Neural progenitor cell (in vitro differentiated cells): Measurements from ENCODE around the gene CSRNP3. TPM values are rescaled to one million over a fixed set of nuclear protein-coding genes. Genes with fewer than 3 reads are reported as not detected.
A peak's percentile ranks its signal among the peaks of the same experiment; 100 is the strongest.

Experiments used
- DNase-seq: peaks from one replicate; pipeline ENCODE4 v3.0.0-alpha.2; 2016; ENCODE audit warnings: low spot score
- H2AFZ ChIP-seq: fragments of 200-600 bp; sonication (generic); replicated peaks from 2 replicates; pipeline ENCODE4 v1.6.1; 2016; ENCODE audit warnings: antibody characterized with exemption
- H3F3A ChIP-seq: fragments of 200-600 bp; sonication (generic); 2 replicates; pipeline ENCODE4 v1.6.1; 2016; ENCODE audit warnings: antibody characterized with exemption, low read depth
- H3K27ac ChIP-seq: fragments of 200-600 bp; sonication (generic); 2 replicates; pipeline ENCODE4 v1.5.1; 2016; ENCODE audit warnings: mild to moderate bottlenecking
- H3K27me3 ChIP-seq: fragments of 200-600 bp; sonication (generic); 2 replicates; pipeline ENCODE4 v1.6.1; 2016; ENCODE audit warnings: mild to moderate bottlenecking, moderate library complexity
- H3K36me3 ChIP-seq: fragments of 200-600 bp; sonication (generic); 2 replicates; pipeline ENCODE4 v1.5.1; 2016
- H3K4me1 ChIP-seq: fragments of 200-600 bp; sonication (generic); 2 replicates; pipeline ENCODE4 v1.6.1; 2016; ENCODE audit warnings: mixed run types
- H3K4me2 ChIP-seq: fragments of 200-600 bp; sonication (generic); 2 replicates; pipeline ENCODE4 v1.6.1; 2016
- H3K4me3 ChIP-seq: fragments of 200-600 bp; sonication (generic); 2 replicates; pipeline ENCODE4 v1.5.1; 2016
- H3K79me2 ChIP-seq: fragments of 200-600 bp; sonication (generic); 2 replicates; pipeline ENCODE4 v1.6.1; 2016; ENCODE audit warnings: low read depth
- H3K9ac ChIP-seq: fragments of 200-600 bp; sonication (generic); 2 replicates; pipeline ENCODE4 v1.6.1; 2016
- H3K9me3 ChIP-seq: fragments of 200-600 bp; sonication (generic); 2 replicates; pipeline ENCODE4 v1.5.1; 2016; ENCODE audit warnings: low read depth
- H4K20me1 ChIP-seq: fragments of 200-600 bp; sonication (generic); 2 replicates; pipeline ENCODE4 v1.6.1; 2016; ENCODE audit warnings: low read depth
- H3K27ac Mint-ChIP-seq: 3 replicates; pipeline ENCODE4 v1.8.0; 2021; ENCODE audit warnings: mixed read lengths
- H3K27me3 Mint-ChIP-seq: 2 replicates; pipeline ENCODE4 v1.8.0; 2022; ENCODE audit warnings: low read depth, mild to moderate bottlenecking, inconsistent platforms, moderate library complexity, mixed read lengths; ENCODE audit not compliant: insufficient read depth
- H3K36me3 Mint-ChIP-seq: 3 replicates; pipeline ENCODE4 v1.8.0; 2021; ENCODE audit warnings: mixed read lengths
- H3K4me1 Mint-ChIP-seq: 3 replicates; pipeline ENCODE4 v1.8.0; 2021; ENCODE audit warnings: mixed read lengths
- H3K4me3 Mint-ChIP-seq: 3 replicates; pipeline ENCODE4 v1.8.0; 2021; ENCODE audit warnings: mild to moderate bottlenecking, moderate library complexity, mixed read lengths
- H3K9me3 Mint-ChIP-seq: 3 replicates; pipeline ENCODE4 v1.8.0; 2020; ENCODE audit warnings: mixed read lengths
- CTCF ChIP-seq: fragments of 200-600 bp; sonication (generic); IDR thresholded peaks from 2 replicates; pipeline ENCODE4 v1.5.1; 2017; ENCODE audit warnings: antibody characterized with exemption, mild to moderate bottlenecking
- EZH2 ChIP-seq: fragments of 200-600 bp; sonication (generic); IDR thresholded peaks from 2 replicates; pipeline ENCODE4 v1.6.1; 2017; ENCODE audit warnings: antibody characterized with exemption, mild to moderate bottlenecking, moderate library complexity
- EZH2phosphoT487 ChIP-seq: fragments of 200-600 bp; sonication (generic); IDR thresholded peaks from 2 replicates; pipeline ENCODE4 v1.6.1; 2017; ENCODE audit warnings: antibody characterized with exemption
- total RNA-seq: library from RNA; depleted of rRNA; stranded (reverse); fragments of >200 nt; gene quantifications from 2 replicates; pipeline ENCODE4 v1.2.3, GENCODE V29; 2015; ENCODE audit warnings: low replicate concordance

CSRNP3 gene
- total RNA-seq, 1 donor from 2014 or later: 16.9 TPM

- H2AFZ ChIP-seq: no peak overlapping the region
- no peak overlapping the region for H3K4me3 Mint-ChIP-seq
- no peaks in the 10 kb centered on the region for H3K9me3 Mint-ChIP-seq
- peak overlapping the region; percentile 92 for H3K27ac Mint-ChIP-seq
- peaks cover 52% of the 10 kb centered on the region for H3F3A ChIP-seq
- peak overlapping the region; percentile 78 for H3K27ac ChIP-seq
- H3K4me3 ChIP-seq: no peak overlapping the region
- peaks cover 55% of the 10 kb centered on the region for H3K4me1 ChIP-seq
- H3K36me3 Mint-ChIP-seq: peaks cover 17% of the 10 kb centered on the region
- no peak overlapping the region for H3K9ac ChIP-seq
- TF ChIP-seq EZH2 (no peak), CTCF (no peak), EZH2phosphoT487 (no peak)
- no peaks in the 10 kb centered on the region for H3K79me2 ChIP-seq
- no peaks in the 10 kb centered on the region for H3K27me3 Mint-ChIP-seq
- H3K4me1 Mint-ChIP-seq: peaks cover 56% of the 10 kb centered on the region
- H3K9me3 ChIP-seq: no peaks in the 10 kb centered on the region
- H4K20me1 ChIP-seq: no peaks in the 10 kb centered on the region
- no peak for DNase-seq
- H3K4me2 ChIP-seq: peak overlapping the region; percentile 39
- H3K27me3 ChIP-seq: no peaks in the 10 kb centered on the region
- H3K36me3 ChIP-seq: no peaks in the 10 kb centered on the region
These were observed 164.8 kb downstream of the CSRNP3 start for GRCh38 chr2:165634282-165634681.

- Mint-ChIP-seq H3K36me3 (peaks cover 17% of the 10 kb centered on the region), H3K4me1 (peaks cover 52% of the 10 kb centered on the region), H3K27me3 (no peaks in the 10 kb centered on the region), H3K9me3 (no peaks in the 10 kb centered on the region), H3K27ac (peak overlapping the region; percentile 92), H3K4me3 (peak overlapping the region; percentile 21)
- Histone ChIP-seq H3K27ac (peak overlapping the region; percentile 78), H3K36me3 (no peaks in the 10 kb centered on the region), H3K4me1 (peaks cover 49% of the 10 kb centered on the region), H3F3A (peaks cover 47% of the 10 kb centered on the region), H3K9me3 (no peaks in the 10 kb centered on the region), H3K27me3 (no peaks in the 10 kb centered on the region), H2AFZ (no peak overlapping the region), H4K20me1 (no peaks in the 10 kb centered on the region), H3K4me3 (no peak overlapping the region), H3K79me2 (no peaks in the 10 kb centered on the region), H3K4me2 (peak overlapping the region; percentile 39), H3K9ac (no peak overlapping the region)
- TF ChIP-seq EZH2phosphoT487: no peak
- no peak for TF ChIP-seq CTCF
- TF ChIP-seq EZH2: no peak
- peak; percentile 84 for DNase-seq
These were observed 165.4 kb downstream of the CSRNP3 start for GRCh38 chr2:165634855-165635254.

- H3K36me3 Mint-ChIP-seq: peaks cover 13% of the 10 kb centered on the region
These were observed 166.0 kb downstream of the CSRNP3 start for GRCh38 chr2:165635532-165635931.

More at GRCh38 chr2:165635532-165635931, 166.0 kb downstream of the CSRNP3 start:
- Mint-ChIP-seq H3K4me3 (no peak overlapping the region), H3K4me1 (peaks cover 48% of the 10 kb centered on the region), H3K27ac (peak overlapping the region; percentile 57), H3K27me3 (no peaks in the 10 kb centered on the region), H3K9me3 (no peaks in the 10 kb centered on the region)
- TF ChIP-seq CTCF (no peak), EZH2 (no peak), EZH2phosphoT487 (no peak)
- peak overlapping the region; percentile 39 for H3K4me2 ChIP-seq
- H3K27ac ChIP-seq: peak overlapping the region; percentile 78
- no peaks in the 10 kb centered on the region for H4K20me1 ChIP-seq
- peaks cover 40% of the 10 kb centered on the region for H3F3A ChIP-seq
- peaks cover 42% of the 10 kb centered on the region for H3K4me1 ChIP-seq
- no peaks in the 10 kb centered on the region for H3K36me3 ChIP-seq
- H3K9ac ChIP-seq: no peak overlapping the region
- H3K79me2 ChIP-seq: no peaks in the 10 kb centered on the region
- no peaks in the 10 kb centered on the region for H3K27me3 ChIP-seq
- no peaks in the 10 kb centered on the region for H3K9me3 ChIP-seq
- H2AFZ ChIP-seq: no peak overlapping the region
- DNase-seq: no peak
- H3K4me3 ChIP-seq: no peak overlapping the region
